DND-41 (cell line): ENCODE measurements around the gene ERC1.

Source experiments
- EZH2 ChIP-seq: IDR thresholded peaks from 3 replicates; pipeline ENCODE4 v1.6.1; 2012; ENCODE audit warnings: borderline replicate concordance, low read depth, mild to moderate bottlenecking, moderate library complexity, low read length, inconsistent platforms; ENCODE audit not compliant: severe bottlenecking
- TF ChIP-seq, protein P1 (sequence below): IDR thresholded peaks from 2 replicates; pipeline ENCODE4 v1.5.1; 2012; ENCODE audit warnings: borderline replicate concordance, low read length, moderate library complexity, mild to moderate bottlenecking; ENCODE audit not compliant: poor library complexity, severe bottlenecking; ENCODE audit errors: extremely low read depth

DNA sequence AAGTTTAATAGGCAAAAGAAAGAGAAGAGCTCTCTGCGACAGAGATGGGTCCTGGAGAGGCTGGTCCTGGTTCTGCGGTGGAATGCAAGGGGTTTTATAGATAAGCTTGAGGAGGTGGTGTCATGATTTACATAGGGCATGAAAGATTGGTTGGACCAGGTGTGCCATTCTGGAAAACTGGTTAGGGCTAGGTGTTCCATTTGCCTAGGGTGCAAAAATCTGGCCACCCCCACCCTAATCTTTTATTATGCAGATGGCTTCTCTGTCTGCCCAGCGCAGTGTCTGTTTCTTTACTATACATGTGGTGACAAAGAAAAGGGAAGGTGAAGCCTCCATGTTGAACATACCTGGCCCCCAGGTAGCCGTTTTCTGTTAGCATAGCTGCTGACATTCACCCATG lies 65.4 kb downstream of the ERC1 start:
- TF ChIP-seq, protein P1, sequence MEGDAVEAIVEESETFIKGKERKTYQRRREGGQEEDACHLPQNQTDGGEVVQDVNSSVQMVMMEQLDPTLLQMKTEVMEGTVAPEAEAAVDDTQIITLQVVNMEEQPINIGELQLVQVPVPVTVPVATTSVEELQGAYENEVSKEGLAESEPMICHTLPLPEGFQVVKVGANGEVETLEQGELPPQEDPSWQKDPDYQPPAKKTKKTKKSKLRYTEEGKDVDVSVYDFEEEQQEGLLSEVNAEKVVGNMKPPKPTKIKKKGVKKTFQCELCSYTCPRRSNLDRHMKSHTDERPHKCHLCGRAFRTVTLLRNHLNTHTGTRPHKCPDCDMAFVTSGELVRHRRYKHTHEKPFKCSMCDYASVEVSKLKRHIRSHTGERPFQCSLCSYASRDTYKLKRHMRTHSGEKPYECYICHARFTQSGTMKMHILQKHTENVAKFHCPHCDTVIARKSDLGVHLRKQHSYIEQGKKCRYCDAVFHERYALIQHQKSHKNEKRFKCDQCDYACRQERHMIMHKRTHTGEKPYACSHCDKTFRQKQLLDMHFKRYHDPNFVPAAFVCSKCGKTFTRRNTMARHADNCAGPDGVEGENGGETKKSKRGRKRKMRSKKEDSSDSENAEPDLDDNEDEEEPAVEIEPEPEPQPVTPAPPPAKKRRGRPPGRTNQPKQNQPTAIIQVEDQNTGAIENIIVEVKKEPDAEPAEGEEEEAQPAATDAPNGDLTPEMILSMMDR = no peak
- no peak for TF ChIP-seq EZH2
